Activated CD8-positive, alpha-beta T cell treated with anti-CD3 and anti-CD28 coated beads for 36 hours (primary cell): ENCODE measurements around the gene ACOT11. TPM values are rescaled to one million over a fixed set of nuclear protein-coding genes. Genes with fewer than 3 reads are reported as not detected.

Source experiments
- ATAC-seq: fragments of 200-7000 bp; cut with Tn5 transposase; one replicate; pipeline ENCODE4 v1.10.0; 2021; ENCODE audit warnings: mild to moderate bottlenecking, moderate library complexity
- CTCF ChIA-PET: fragments of 350-600 bp; sonication (Branson Sonifier 250); formaldehyde crosslinking; loops from one replicate; lab custom pipeline; 2021; ENCODE audit warnings: antibody characterized with exemption; lab: Charles Lee
- POLR2A ChIA-PET: fragments of 350-600 bp; sonication (Branson Sonifier 250); formaldehyde crosslinking; loops from one replicate; lab custom pipeline; 2021; ENCODE audit warnings: antibody characterized with exemption; lab: Charles Lee
- DNase-seq: peaks from one replicate; pipeline ENCODE4 v3.0.0-alpha.2; 2020
- H3K27ac Mint-ChIP-seq: one replicate; pipeline ENCODE4 v1.8.0; 2021; ENCODE audit warnings: mild to moderate bottlenecking, mixed read lengths
- H3K27me3 Mint-ChIP-seq: one replicate; pipeline ENCODE4 v1.8.0; 2021; ENCODE audit warnings: mixed read lengths
- H3K36me3 Mint-ChIP-seq: one replicate; pipeline ENCODE4 v1.8.0; 2021; ENCODE audit warnings: low read depth, mixed read lengths
- H3K4me1 Mint-ChIP-seq: one replicate; pipeline ENCODE4 v1.8.0; 2021; ENCODE audit warnings: low read depth, mixed read lengths
- H3K4me3 Mint-ChIP-seq: one replicate; pipeline ENCODE4 v1.8.0; 2021; ENCODE audit warnings: mild to moderate bottlenecking, moderate library complexity, mixed read lengths
- H3K9me3 Mint-ChIP-seq: one replicate; pipeline ENCODE4 v1.8.0; 2021; ENCODE audit warnings: mixed read lengths
- CTCF ChIP-seq: fragments of 200-600 bp; IDR thresholded peaks from one replicate; pipeline ENCODE4 v1.8.0; 2022; ENCODE audit warnings: antibody characterized with exemption, mild to moderate bottlenecking
- intact Hi-C: fragments of 100-400 bp; cut with micrococcal nuclease; formaldehyde crosslinking; loops from one replicate; pipeline ENCODE4 v1.10.0; 2022
- total RNA-seq, 2 experiments: library from RNA; stranded (reverse); gene quantifications; one replicate each; pipeline ENCODE4 v1.2.3, GENCODE V29; 2021

The ACOT11 gene
- total RNA-seq, 2 experiments from 2014 or later = 1.1 to 1.2 TPM

- ChIA-PET POLR2A (interaction anchor here (1.2 kb wide), 1 partner anchor 437 kb away, joined by 3 read pairs; no protein-coding TSS in a partner anchor), CTCF (no interaction called here)
- Mint-ChIP-seq H3K36me3 (no peaks in the 10 kb centered on the region), H3K4me3 (no peak overlapping the region), H3K27me3 (no peaks in the 10 kb centered on the region), H3K27ac (no peak overlapping the region), H3K4me1 (peaks cover 8% of the 10 kb centered on the region), H3K9me3 (no peaks in the 10 kb centered on the region)
- DNase-seq (no peak), ATAC-seq (no peak)
- TF ChIP-seq CTCF = no peak
- intact Hi-C loops = no loop called here
These were observed 61.4 kb downstream of the ACOT11 start for GRCh38 chr1:54609301-54609921.

GRCh38 chr1:54610048-54610447, 62.0 kb downstream of the ACOT11 start:
- H3K27me3 Mint-ChIP-seq = no peaks in the 10 kb centered on the region
- ChIA-PET POLR2A (interaction anchor here (1.2 kb wide), 1 partner anchor 438 kb away, joined by 3 read pairs; no protein-coding TSS in a partner anchor), CTCF (interaction anchor here (1.4 kb wide), 1 partner anchor 110 kb away, joined by 4 read pairs; no protein-coding TSS in a partner anchor)
- DNase-seq = no peak
- no peak overlapping the region for H3K27ac Mint-ChIP-seq
- no peak for ATAC-seq
- TF ChIP-seq CTCF = no peak
- intact Hi-C loops = no loop called here
- no peaks in the 10 kb centered on the region for H3K36me3 Mint-ChIP-seq
- H3K4me1 Mint-ChIP-seq = peaks cover 2% of the 10 kb centered on the region
- no peaks in the 10 kb centered on the region for H3K9me3 Mint-ChIP-seq
- no peak overlapping the region for H3K4me3 Mint-ChIP-seq

- POLR2A ChIA-PET = interaction anchor here (1.0 to 1.2 kb wide), 2 partner anchors 275 to 439 kb away, joined by 3 read pairs; no protein-coding TSS in a partner anchor
- H3K27ac Mint-ChIP-seq = no peak overlapping the region
- DNase-seq (no peak), ATAC-seq (no peak)
- CTCF ChIA-PET = interaction anchor here (1.4 kb wide), 1 partner anchor 111 kb away, joined by 4 read pairs; no protein-coding TSS in a partner anchor
- no peaks in the 10 kb centered on the region for H3K27me3 Mint-ChIP-seq
- no peak overlapping the region for H3K4me3 Mint-ChIP-seq
- H3K4me1 Mint-ChIP-seq = no peaks in the 10 kb centered on the region
- no peaks in the 10 kb centered on the region for H3K36me3 Mint-ChIP-seq
- intact Hi-C loops = no loop called here
- H3K9me3 Mint-ChIP-seq = no peaks in the 10 kb centered on the region
- no peak for TF ChIP-seq CTCF
These were observed 62.9 kb downstream of the ACOT11 start for GRCh38 chr1:54610601-54611580.

GRCh38 chr1:54611621-54612020, 63.6 kb downstream of the ACOT11 start:
- ChIA-PET POLR2A (interaction anchor here (1.0 kb wide), 1 partner anchor 274 kb away, joined by 3 read pairs; no protein-coding TSS in a partner anchor), CTCF (no interaction called here)
- no peaks in the 10 kb centered on the region for H3K36me3 Mint-ChIP-seq
- no peaks in the 10 kb centered on the region for H3K27me3 Mint-ChIP-seq
- H3K9me3 Mint-ChIP-seq = no peaks in the 10 kb centered on the region
- no peaks in the 10 kb centered on the region for H3K4me1 Mint-ChIP-seq
- DNase-seq (no peak), ATAC-seq (no peak)
- intact Hi-C loops = no loop called here
- no peak overlapping the region for H3K27ac Mint-ChIP-seq
- no peak overlapping the region for H3K4me3 Mint-ChIP-seq
- TF ChIP-seq CTCF = no peak
